Stimulated activated CD8-positive, alpha-beta memory T cell treated with anti-CD3 and anti-CD28 coated beads, Interleukin-7, amount 100 ng/mL, for 1 hour (primary cell): ENCODE results near the gene FMN1.

Source experiments
- DNase-seq, 2 donors: peaks; one replicate each; pipeline ENCODE4 v3.0.0-alpha.2; 2020; ENCODE audit warnings: low read depth in 2 of 2

The FMN1 gene

DNA sequence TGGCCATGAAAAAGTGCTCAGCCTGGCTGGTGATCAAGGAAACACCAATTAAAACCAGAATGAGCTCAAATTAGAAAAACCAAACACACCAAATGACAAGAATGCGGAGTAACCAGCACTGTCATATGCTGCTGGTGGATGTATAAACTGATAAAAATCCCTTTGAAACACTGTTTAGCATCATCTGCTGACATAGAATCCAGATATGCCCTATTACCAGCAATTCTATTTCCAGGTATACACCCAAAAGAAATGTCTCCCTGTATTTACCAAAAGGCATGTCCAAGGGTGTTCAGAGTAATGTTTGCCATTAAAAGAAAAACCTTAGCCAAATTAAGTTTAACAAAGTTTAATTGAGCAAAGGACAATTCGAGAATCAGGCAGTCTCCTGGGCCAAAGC, 138.6 kb downstream of the FMN1 start:
- no peak for DNase-seq

DNA sequence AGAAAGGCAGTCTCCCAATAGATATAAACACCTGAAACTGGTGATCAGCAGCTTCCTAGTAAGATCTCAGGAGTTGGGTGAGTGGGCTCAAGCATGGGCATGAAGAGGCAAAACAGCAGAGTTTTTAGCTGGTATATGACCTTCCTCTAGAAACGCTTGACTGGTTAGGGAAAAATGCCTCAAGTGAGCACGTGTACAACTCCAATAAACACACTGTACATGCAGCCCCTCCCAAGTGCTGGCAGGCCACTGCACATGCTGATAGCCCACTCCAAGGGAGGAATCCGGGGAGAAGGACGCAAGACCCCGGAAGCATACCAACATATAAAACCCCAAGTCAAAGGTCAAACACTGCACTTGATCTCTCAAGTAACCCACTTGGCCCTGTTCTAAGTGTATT, 143.0 kb downstream of the FMN1 start:
- DNase-seq: no peak

DNA sequence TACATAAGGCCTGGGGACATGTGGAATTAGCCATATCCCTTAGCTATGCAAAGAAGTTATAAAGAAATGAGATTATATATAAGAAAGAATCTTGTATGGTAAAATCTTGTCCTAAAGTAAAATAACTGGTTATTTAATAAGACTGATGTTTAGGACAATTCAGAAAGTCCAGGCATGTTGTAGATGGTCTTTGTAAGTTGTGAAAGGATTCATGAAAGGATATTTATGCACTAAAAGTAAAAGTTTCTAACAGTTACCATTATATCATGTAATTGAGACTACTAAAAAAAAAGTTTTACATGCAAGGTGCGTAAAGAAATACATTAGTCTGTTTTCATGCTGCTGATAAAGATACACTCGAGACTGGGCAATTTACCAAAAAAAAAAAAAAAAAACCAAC, 146.3 kb downstream of the FMN1 start:
- no peak for DNase-seq

DNA sequence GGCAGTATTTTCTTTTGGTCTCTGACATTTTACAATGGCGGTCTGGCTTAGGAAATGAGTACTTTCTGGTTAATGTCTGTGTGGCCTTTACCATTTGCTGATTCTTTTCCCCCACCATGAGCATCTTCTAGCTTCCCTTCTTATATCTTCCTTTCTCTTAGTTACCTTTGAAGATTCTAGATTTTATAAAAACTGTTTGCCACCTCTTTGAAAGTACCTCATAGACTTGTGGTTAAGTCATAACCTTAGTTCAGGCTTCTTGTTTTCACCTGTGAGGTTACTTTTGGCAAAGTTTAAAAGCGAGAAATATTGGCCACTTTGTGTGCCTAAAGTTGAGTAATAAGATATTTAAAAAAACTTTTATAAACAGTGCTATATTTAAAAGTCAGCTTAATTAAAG, 147.4 kb downstream of the FMN1 start:
- no peak for DNase-seq

DNA sequence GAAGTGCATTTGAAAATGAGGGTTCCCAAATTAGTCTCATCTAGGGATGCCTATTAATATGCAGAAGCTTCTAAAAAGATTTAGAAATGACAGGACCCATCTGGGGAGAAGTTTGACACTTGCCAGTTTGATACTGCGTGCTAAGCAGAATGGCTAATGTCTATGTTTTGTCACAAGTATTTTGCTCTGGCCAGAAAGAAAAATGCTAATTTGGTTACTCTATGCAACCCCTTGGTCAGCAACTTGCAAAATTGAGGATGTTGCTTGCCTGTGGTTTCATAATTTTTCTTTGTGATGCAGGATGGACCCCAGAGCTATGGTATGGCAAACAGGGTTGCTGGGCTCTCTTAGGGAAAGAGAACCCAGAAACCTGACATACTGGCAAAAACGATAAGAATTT, 148.2 kb downstream of the FMN1 start:
- no peak for DNase-seq

DNA sequence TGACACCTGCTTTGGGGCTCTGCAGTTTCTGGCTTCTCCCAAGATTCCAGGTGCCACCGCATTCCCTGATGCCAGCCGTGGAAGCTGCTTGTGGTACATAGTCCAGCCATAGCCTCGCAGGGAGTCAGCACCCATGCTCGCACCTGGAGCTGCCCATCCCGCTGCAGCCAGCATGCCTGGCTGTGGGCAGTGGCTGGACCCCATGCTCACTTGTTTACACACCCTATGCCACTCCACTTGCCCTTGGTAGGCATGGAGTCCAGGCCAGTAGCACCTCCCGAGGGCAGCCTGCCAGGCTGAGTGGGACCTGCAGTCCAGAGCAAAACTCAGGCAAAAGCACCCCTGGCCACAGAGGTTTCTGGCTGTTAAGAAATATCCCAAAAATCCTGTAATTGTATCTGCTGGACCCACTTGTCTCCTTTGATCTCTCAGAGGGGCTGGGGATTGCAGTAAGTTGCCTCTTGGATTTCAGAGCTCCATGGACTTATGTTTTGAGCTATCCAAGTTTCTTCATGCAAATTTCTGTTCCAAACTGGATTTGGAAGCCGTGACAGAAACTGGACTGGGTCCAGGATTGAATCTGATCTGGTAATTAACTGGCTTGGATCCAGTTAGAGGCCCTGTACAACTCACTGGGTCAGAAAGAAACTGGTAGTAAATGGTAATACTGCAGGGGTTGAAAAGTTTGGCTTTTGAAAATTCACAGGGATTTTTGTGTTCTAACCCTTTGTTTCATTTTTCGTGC, 149.3 kb downstream of the FMN1 start:
- DNase-seq: no peak

DNA sequence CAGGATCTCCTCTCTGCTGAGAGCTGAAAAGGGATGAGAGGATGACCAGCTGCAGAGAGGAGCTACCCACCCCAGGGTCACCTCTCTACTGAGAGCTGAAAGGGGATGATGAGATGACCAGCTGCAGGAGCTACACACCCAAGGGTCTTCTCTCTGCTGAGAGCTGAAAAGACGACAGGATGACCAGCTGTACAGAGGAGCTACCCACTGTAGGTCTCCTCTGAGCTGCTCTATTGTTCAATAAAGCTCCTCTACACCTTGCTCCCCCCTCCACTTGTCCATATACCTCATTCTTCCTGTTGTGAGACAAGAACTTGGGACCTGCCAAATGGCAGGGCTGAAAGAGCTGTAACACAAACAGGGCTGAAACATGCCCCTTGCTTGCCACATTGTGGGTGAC, 149.9 kb downstream of the FMN1 start:
- no peak for DNase-seq

DNA sequence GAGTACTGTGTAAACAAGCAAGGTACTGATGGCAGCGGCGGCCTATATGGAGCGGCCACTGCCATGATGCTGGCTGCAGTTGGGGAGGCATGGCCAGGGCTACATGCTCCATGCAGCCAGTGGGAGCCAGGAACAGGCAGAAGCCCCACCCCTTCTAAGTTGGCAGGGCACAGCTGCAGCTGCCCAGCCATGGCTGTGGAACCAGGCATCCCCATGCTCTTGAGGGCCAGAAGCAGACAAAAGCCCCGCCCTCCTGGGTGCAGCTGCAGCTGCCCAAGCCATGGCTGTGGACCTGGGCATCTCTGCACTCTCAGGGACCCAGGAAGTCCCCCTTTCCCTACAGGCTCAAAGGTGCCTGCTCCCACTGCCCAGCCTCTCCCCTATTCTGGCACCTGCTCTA, 150.9 kb downstream of the FMN1 start:
- no peak for DNase-seq

DNA sequence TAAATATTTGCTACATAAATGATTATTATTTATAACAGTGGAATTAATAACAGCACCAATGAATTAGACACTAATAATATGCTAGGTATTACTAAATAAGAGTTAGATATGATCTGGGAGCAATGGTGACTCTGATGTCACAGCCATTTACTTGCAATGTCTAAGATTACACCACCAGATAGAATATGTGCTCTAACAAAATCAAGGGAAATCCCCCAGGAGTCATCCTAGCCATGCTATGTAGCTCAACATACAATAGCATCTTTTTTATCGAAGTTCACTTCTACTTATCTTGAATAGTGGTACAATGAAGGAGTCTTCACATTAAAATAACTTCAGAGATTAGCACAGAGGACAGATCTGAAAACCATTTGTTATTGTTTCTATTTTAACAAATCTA, 154.0 kb downstream of the FMN1 start:
- DNase-seq: no peak

DNA sequence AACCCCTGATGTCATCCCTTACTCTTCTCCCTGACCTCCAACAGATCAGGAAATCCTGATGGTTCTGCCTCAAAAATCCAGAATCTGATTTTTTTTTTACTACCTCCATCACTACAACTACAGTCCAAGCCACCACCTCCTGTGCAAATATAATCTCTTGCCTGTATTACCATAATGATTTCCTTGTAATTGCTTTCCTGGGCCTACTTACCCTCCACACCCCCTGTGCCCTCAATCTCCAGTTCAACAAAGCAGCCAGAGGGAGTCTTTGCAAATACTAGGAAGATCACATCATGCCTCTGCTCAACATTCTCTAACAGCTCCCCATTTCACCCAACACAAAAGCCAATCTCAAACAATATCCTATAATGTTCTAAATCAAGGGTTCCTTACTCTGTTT, 159.9 kb downstream of the FMN1 start:
- DNase-seq: no peak

DNA sequence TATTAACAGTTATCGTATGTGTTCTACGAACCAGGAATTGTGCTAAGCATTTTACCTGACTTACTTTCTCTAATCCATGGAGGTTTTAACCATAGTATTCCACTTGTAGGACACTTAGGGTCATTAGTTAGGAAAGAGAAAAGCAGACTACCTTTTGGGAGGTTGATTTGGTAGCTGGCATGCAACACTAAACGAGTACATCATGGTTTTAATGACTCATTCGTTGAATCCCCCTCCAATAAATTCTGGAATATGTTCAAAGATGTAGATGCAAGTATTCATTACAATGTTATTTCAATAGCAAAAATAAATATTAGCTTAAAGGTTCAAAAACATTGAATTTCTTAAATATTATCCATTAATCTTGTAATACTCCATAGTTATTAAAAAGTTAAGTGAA, 162.5 kb downstream of the FMN1 start:
- no peak for DNase-seq

DNA sequence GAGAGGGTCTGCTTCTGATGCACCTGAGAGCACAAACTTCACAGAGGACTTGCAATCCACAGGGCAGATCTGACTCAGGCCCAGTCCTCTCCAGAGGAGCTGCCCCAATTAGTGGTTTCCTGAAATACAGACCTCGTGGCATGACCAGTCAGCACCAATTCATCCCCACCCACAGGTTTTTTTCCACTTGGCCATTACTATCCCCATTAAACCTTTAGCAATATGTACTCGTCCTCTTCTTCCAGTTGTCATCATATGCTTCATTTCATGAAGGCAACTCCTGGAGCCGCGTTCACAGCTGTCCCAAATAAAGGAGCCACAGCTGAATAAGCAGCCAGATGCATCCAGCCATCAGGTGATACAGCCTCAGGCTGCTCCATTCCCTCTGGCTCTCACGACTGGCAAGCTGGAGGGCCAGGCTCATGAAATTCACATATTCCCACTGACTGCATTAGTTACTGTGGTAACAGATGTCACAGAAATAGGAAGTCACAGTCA, 163.1 kb downstream of the FMN1 start:
- no peak for DNase-seq

DNA sequence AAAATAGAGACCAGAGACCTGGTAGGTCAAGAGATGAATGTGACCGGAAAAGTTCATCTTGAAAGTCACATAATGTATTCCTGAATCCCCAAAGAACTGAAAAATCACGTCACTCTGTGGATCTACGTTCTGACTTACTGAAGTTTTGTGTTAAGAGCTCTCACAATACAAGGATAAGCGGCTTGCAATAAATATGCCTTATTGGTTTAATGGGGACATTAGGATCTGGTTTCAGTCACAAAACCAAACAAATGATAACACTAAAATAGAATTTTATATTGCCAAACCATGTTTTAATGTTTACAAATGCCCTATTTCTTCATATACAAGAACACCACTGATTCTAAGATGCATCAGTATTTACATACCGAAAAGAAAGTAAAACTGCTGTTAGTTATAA, 164.2 kb downstream of the FMN1 start:
- no peak for DNase-seq

DNA sequence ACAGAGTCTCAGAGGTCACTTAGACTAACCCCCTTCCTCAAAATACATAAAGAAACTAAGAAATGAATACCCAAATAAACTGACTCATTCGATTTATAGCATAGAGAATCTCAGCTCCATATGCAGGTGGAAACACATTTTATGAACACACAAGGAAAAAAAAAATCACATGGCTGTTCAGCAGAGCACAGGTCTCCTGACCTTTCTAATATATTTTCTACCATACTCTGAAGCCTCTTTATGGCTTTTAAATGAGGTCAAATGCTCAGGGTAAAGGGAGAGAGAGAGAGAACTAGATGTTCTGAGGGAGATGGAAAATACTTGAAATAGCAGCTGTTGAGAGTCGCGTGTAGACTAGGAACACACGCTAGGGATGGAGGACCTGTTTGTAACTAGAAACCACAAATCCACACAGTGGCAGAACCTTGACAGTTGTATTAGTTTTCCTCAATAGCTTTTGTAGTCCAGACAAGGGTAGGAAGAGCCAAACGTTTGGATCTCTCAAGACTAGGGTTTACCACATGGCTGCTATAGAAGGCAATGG, 165.3 kb downstream of the FMN1 start:
- DNase-seq: no peak

DNA sequence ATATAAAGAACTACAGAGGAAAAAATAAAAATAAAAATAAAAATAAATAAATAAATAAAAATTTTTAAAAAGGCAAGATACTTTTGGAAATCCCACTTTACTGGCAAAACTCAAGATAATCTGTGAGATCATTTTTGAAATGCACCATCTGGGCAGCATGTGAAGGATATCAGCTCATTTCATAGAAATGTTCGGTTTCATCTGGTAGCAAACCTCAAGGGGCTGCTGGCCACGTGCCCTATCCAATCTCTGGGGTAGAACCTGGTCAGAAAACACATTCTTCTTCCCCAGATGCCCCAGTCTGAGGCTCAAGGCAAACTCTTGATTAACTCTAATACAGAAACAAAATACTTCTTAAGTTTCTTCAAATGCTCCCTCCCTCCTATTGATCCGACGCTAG, 166.0 kb downstream of the FMN1 start:
- DNase-seq: no peak

DNA sequence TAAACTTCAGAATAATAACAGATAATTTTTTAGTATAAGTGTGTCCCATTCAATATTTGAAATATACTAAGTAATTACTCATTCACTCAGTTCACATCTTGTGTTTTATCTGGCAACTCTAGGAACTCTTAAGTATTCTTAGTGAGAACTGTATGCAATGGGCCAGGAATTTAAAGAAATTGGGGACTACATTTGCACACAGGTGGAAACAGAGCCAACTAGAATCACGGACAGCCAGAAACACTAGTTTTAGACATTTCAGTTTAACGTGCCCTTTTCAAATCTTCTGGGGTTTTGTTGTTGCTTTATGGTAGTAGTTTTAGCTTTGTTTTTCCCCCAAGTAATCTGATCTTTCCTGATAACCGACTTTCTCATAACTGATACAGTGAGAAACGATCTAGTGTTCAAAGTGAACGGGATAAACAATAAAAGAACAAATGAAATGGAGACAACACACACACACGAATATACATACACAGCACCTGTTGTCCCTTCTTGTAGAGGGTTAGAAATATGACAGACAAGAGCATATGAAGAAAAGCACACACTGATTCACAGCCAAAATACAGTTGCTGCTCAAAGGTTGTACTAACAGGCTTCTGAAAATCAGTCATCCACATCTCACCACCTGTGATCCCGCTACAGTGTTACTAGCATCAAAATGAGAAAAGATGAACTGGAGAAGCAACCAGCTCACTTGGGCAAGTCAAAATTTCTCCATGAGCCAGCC, 167.0 kb downstream of the FMN1 start:
- DNase-seq: no peak

DNA sequence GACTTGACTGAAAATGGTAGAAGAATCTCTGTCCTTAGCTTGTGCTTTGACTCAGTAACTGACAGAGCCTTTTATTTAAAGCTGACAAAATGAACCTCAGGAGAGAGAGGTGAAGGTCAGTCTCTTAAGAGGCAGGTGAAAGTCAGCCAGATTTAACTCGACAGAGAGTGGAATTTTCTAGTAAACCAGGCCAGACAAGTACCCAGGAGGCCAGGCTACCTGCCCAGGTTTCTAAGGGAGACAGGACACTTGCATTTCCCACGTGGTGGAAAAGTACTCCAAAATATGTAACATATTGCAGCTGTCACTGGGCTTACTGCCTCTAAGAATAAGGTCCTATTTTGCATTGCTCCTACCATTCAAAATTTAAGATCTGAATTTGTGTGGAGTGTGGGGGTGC, 167.9 kb downstream of the FMN1 start:
- DNase-seq: no peak

DNA sequence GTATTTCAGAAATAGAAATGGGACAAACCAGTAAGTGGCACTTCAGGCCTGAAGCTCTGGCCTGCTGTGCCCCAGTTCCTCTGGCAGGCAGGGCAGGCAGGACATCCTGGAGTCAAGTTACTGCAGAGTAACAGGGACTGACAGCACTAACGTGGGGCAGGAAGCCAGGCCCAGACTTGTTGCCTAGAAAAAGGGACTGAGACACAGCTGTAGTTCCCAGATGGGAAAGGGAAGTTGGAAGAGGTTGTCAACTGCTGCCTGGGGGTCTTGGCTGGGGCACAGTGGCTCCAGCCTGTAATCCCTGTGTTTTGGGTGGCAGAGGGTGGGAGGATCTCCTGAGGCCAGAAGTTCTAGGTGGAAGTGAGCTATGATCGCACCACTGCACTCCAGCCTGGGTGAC, 171.9 kb downstream of the FMN1 start:
- no peak for DNase-seq

DNA sequence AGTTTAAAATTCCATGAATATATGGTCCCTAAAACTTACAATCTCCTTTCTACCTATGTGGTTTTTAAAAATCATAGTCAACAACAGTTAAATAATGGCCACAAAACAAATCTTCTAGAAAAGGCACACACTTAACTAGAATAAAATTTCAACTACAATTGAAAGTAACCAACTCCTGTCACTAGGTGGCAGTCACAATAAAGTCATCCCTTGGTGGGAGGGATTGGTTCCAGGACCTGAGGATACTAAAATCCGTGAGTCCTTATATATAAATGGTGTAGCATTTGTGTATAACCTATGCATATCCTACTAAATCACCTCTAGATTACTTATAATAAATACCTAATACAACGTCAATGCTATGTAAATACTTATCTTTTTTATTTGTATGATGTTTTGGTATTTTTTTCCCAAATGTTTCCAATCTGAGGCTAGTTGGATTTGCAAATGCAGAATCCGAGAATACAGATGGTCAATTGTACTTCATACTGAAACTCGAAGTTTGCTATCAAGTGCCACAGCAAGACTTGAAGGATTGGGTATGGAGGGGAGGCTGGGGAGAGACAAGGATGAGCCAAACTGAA, 172.6 kb downstream of the FMN1 start:
- DNase-seq: no peak

DNA sequence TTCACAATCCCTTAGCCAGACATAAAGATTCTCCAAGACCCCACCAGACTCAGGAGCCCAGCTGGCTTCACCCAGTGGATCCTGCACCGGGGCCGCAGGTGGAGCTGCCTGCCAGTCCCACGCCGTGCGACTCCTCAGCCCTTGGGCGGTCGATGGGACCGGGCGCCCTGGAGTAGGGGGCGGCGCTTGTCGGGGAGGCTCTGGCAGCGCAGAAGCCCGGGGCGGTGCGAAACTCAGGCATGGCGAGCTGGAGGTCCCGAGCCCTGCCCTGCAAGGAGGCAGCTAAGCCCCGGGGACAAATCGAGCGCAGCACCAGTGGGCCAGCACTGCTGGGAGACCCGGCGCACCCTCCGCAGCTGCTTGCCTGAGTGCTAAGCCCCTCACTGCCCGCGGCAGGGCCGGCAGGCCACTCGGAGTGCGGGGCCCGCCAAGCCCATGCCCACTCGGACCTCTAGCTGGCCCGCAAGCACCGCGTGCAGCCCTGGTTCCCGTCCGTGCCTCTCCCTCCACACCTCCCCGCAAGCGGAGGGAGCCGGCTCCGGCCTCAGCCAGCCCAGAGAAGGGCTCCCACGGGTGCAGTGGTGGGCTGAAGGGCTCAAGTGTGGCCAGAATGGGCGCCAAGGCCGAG, 175.0 kb downstream of the FMN1 start:
- DNase-seq: no peak

DNA sequence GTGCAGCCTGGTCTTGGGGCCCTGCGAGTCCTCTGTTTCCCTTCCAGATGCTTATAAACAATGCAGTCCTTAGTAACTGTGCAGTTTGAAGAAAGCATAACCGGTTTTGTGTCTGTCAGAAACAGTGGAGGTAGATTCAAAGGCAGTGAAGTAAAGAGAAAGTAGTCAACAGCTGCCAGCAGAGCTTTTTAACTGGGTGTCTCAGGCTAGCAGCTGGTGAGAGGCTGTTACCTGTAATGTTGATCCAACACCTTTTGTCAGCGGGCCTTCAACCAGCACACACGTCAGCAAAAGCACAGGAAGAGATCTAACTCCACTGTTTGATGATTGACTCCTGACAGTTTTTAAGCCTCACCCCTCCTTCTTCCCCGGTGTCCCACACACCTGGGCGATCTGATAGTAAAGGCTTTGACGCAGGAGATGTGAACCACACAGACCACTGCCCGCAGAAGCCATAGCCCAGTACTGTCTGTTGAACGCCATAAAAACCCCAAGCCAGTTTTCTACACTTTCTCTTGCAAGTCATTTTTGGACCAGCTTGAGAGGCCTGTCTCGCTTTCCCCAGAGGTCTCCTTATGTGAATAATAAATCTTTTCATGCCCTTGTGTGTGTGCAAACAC, 178.0 kb downstream of the FMN1 start:
- no peak for DNase-seq

DNA sequence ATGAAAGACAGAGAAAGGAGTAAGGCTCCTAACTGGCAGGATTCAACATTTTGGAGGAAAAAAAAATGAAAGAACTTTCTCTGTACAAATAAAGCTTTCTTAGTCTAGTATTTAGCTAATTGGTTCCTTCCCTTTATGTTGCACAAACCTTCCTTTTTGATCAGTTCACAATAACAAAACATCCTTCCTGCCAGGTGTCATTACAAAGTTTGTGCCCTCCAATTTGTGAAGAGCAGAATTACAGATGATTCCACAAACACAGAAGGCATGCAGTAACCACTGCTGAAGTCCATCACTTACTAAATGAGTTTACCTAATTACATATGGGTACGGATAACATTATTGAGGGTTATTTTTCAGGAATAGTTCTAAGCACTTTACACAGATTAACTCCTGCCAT, 179.9 kb downstream of the FMN1 start:
- no peak for DNase-seq
